ENCODE results near the gene KLHDC10.
"Not testable (repeated sequence)": the region's sequence is repeated elsewhere in the genome, so short reads cannot be mapped to it uniquely, and the experiment has no call there.

Gene KLHDC10

GRCh38 chr7:130040576-130040975, 29.8 kb upstream of the KLHDC10 start:
- H3K4me2 ChIP-seq (ENCODE audit: insufficient read depth, low read length) = no peak overlapping the region
- no peaks in the 10 kb centered on the region for H3K9me3 ChIP-seq (ENCODE audit: insufficient read depth, low read length, severe bottlenecking)
- H3K4me1 ChIP-seq (ENCODE audit: insufficient read depth, low read length) = no peaks in the 10 kb centered on the region
- ATAC-seq (ENCODE audit: insufficient read depth, low read depth) (no peak), DNase-seq (no peak)
- H3K27ac ChIP-seq (ENCODE audit: low read length) = no peak overlapping the region
- no peak overlapping the region for H2AFZ ChIP-seq (ENCODE audit: low read depth, low read length)
- H4K20me1 ChIP-seq (ENCODE audit: insufficient read depth, low read length) = no peaks in the 10 kb centered on the region
- no peak overlapping the region for H3K4me3 ChIP-seq (ENCODE audit: low read depth in 1 of 2, low read length in 2 of 2)
- H3K27me3 ChIP-seq (ENCODE audit: insufficient read depth, low read length, poor library complexity) = no peaks in the 10 kb centered on the region
- H3K9ac ChIP-seq (ENCODE audit: low read depth, low read length) = no peak overlapping the region
- H3K36me3 ChIP-seq (ENCODE audit: insufficient read depth, low read length) = peaks cover 70% of the 10 kb centered on the region
- TF ChIP-seq CTCF (IDR thresholded peaks at IDR 0.05; ENCODE audit: borderline replicate concordance, extremely low read depth, low read length, poor library complexity, severe bottlenecking) (no peak), EZH2 (IDR thresholded peaks at IDR 0.05; ENCODE audit: borderline replicate concordance, low read depth, low read length, severe bottlenecking) (no peak)
- no peaks in the 10 kb centered on the region for H3K79me2 ChIP-seq (ENCODE audit: insufficient read depth, low read length)

- DNase-seq (no peak), ATAC-seq (ENCODE audit: insufficient read depth, low read depth) (no peak)
- H3K9ac ChIP-seq (ENCODE audit: low read depth, low read length) = no peak overlapping the region
- H3K4me1 ChIP-seq (ENCODE audit: insufficient read depth, low read length) = peaks cover 21% of the 10 kb centered on the region
- no peaks in the 10 kb centered on the region for H4K20me1 ChIP-seq (ENCODE audit: insufficient read depth, low read length)
- H3K36me3 ChIP-seq (ENCODE audit: insufficient read depth, low read length) = peaks cover 30% of the 10 kb centered on the region
- TF ChIP-seq EZH2 (IDR thresholded peaks at IDR 0.05; ENCODE audit: borderline replicate concordance, low read depth, low read length, severe bottlenecking) (no peak), CTCF (IDR thresholded peaks at IDR 0.05; ENCODE audit: borderline replicate concordance, extremely low read depth, low read length, poor library complexity, severe bottlenecking) (no peak)
- H3K9me3 ChIP-seq (ENCODE audit: insufficient read depth, low read length, severe bottlenecking) = no peaks in the 10 kb centered on the region
- no peak overlapping the region for H3K4me3 ChIP-seq (ENCODE audit: low read depth in 1 of 2, low read length in 2 of 2)
- no peaks in the 10 kb centered on the region for H3K27me3 ChIP-seq (ENCODE audit: insufficient read depth, low read length, poor library complexity)
- no peak overlapping the region for H2AFZ ChIP-seq (ENCODE audit: low read depth, low read length)
- no peak overlapping the region for H3K4me2 ChIP-seq (ENCODE audit: insufficient read depth, low read length)
- peaks cover 38% of the 10 kb centered on the region for H3K79me2 ChIP-seq (ENCODE audit: insufficient read depth, low read length)
- no peak overlapping the region for H3K27ac ChIP-seq (ENCODE audit: low read length)
Measured at GRCh38 chr7:130047831-130048230, 22.5 kb upstream of the KLHDC10 start.

- TF ChIP-seq EZH2 (IDR thresholded peaks at IDR 0.05; ENCODE audit: borderline replicate concordance, low read depth, low read length, severe bottlenecking) (no peak), CTCF (IDR thresholded peaks at IDR 0.05; ENCODE audit: borderline replicate concordance, extremely low read depth, low read length, poor library complexity, severe bottlenecking) (no peak)
- Histone ChIP-seq H3K79me2 (ENCODE audit: insufficient read depth, low read length) (peaks cover 38% of the 10 kb centered on the region), H4K20me1 (ENCODE audit: insufficient read depth, low read length) (no peaks in the 10 kb centered on the region), H3K27me3 (ENCODE audit: insufficient read depth, low read length, poor library complexity) (no peaks in the 10 kb centered on the region), H3K4me2 (ENCODE audit: insufficient read depth, low read length) (no peak overlapping the region), H3K4me3 (ENCODE audit: low read depth in 1 of 2, low read length in 2 of 2) (no peak overlapping the region), H3K27ac (ENCODE audit: low read length) (no peak overlapping the region), H3K9ac (ENCODE audit: low read depth, low read length) (no peak overlapping the region), H3K36me3 (ENCODE audit: insufficient read depth, low read length) (peaks cover 25% of the 10 kb centered on the region), H3K4me1 (ENCODE audit: insufficient read depth, low read length) (peaks cover 21% of the 10 kb centered on the region), H2AFZ (ENCODE audit: low read depth, low read length) (no peak overlapping the region), H3K9me3 (ENCODE audit: insufficient read depth, low read length, severe bottlenecking) (no peaks in the 10 kb centered on the region)
- ATAC-seq (ENCODE audit: insufficient read depth, low read depth) (no peak), DNase-seq (no peak)
Measured at GRCh38 chr7:130048906-130049305, 21.4 kb upstream of the KLHDC10 start.

GRCh38 chr7:130052250-130052649, 18.1 kb upstream of the KLHDC10 start:
- Histone ChIP-seq H2AFZ (ENCODE audit: low read depth, low read length) (peak overlapping the region; percentile 61), H3K79me2 (ENCODE audit: insufficient read depth, low read length) (peaks cover 36% of the 10 kb centered on the region), H3K4me1 (ENCODE audit: insufficient read depth, low read length) (peaks cover 21% of the 10 kb centered on the region)
- ATAC-seq (ENCODE audit: insufficient read depth, low read depth); H3K36me3 ChIP-seq (ENCODE audit: insufficient read depth, low read length); H3K4me3 ChIP-seq (ENCODE audit: low read depth in 1 of 2, low read length in 2 of 2); H4K20me1 ChIP-seq (ENCODE audit: insufficient read depth, low read length); H3K27ac ChIP-seq (ENCODE audit: low read length); H3K27me3 ChIP-seq (ENCODE audit: insufficient read depth, low read length, poor library complexity); H3K9ac ChIP-seq (ENCODE audit: low read depth, low read length); DNase-seq; H3K9me3 ChIP-seq (ENCODE audit: insufficient read depth, low read length, severe bottlenecking); H3K4me2 ChIP-seq (ENCODE audit: insufficient read depth, low read length): not testable (repeated sequence)

GRCh38 chr7:130055198-130055597, 15.1 kb upstream of the KLHDC10 start:
- H3K79me2 ChIP-seq (ENCODE audit: insufficient read depth, low read length); H4K20me1 ChIP-seq (ENCODE audit: insufficient read depth, low read length); H3K4me2 ChIP-seq (ENCODE audit: insufficient read depth, low read length); H3K36me3 ChIP-seq (ENCODE audit: insufficient read depth, low read length); H3K27ac ChIP-seq (ENCODE audit: low read length); H2AFZ ChIP-seq (ENCODE audit: low read depth, low read length); H3K9me3 ChIP-seq (ENCODE audit: insufficient read depth, low read length, severe bottlenecking); H3K9ac ChIP-seq (ENCODE audit: low read depth, low read length); DNase-seq; H3K4me3 ChIP-seq (ENCODE audit: low read depth in 1 of 2, low read length in 2 of 2); H3K27me3 ChIP-seq (ENCODE audit: insufficient read depth, low read length, poor library complexity); ATAC-seq (ENCODE audit: insufficient read depth, low read depth): not testable (repeated sequence)
- peaks cover 12% of the 10 kb centered on the region for H3K4me1 ChIP-seq (ENCODE audit: insufficient read depth, low read length)
